ENCODE data around the gene KRTAP22-2. TPM values are rescaled to one million over a fixed set of nuclear protein-coding genes. Genes with fewer than 3 reads are reported as not detected.

KRTAP22-2 gene
- total and polyA plus RNA-seq, 2 of the 8 experiments (the other 6 are each of a cell fraction or from before 2014, with no cell fraction given): not detected

DNA sequence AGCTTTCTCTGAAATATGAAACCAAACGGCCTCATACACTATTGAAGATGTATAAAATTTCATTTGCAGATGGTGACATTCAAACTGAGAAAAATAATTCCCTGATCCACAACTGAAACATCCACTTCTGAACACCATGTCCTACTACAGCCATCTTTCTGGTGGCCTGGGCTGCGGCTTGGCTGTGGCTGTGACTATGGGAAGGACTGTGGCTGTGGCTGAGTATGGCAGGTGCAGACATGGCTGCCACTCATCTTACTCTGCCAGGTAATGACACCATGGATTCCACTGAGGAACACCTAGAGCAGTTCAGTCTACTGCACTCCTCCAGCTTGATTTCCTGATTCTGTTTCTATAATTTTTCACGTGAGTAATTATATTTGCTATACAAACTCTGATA lies 30.3 kb upstream of the KRTAP22-2 start, which contains the start of gene KRTAP20-4:
Gene KRTAP20-4, plus strand, starts transcription at position 106 of the 400 bp plus-strand sequence.
- Histone ChIP-seq H3K9ac (replicated peaks in 1 of 4; ENCODE audit: extremely low read depth in 1 of 4, low read depth in 3 of 4, low read length in 3 of 4) (no peak within 1 kb of the TSS), H2AFZ (ENCODE audit: low read length) (no peak within 1 kb of the TSS), H3K56ac (replicated peaks; ENCODE audit: insufficient read length, low read depth, low read length) (no peak within 1 kb of the TSS), H2BK120ac (replicated peaks; ENCODE audit: low read depth, low read length) (no peak within 1 kb of the TSS), H3K14ac (ENCODE audit: insufficient read length) (no peak within 1 kb of the TSS), H3K4ac (replicated peaks; ENCODE audit: insufficient read length, low read depth, low read length) (no peak within 1 kb of the TSS), H4K8ac (ENCODE audit: extremely low read depth, insufficient read depth, low read length) (no peak within 1 kb of the TSS), H3K27ac (ENCODE audit: low read depth, low read length) (no peak within 1 kb of the TSS), H2BK20ac (ENCODE audit: low read length) (no peak within 1 kb of the TSS), H3K9me3 (ENCODE audit: insufficient read depth in 2 of 2, low read depth in 1 of 2, low read length in 1 of 2) (peaks cover 7% of the 10 kb centered on the region in 2 experiments), H2BK5ac (ENCODE audit: low read depth, low read length) (no peak within 1 kb of the TSS), H3K27me3 (replicated peaks in 1 of 4; ENCODE audit: control insufficient read depth in 3 of 4, extremely low read depth in 1 of 4, insufficient read depth in 3 of 4, low read length in 3 of 4) (no peaks in the 10 kb centered on the region), H3K4me3 (ENCODE audit: extremely low read depth in 1 of 4, insufficient read depth in 2 of 4, low read depth in 3 of 4, low read length in 4 of 4) (no peak within 1 kb of the TSS), H3K36me3 (ENCODE audit: control insufficient read depth in 2 of 4, insufficient read depth in 4 of 4, low read length in 3 of 4) (no peaks in the 10 kb centered on the region), H4K20me1 (replicated peaks in 1 of 2; ENCODE audit: control insufficient read depth in 1 of 2, insufficient read depth in 2 of 2, low read length in 2 of 2) (no peaks in the 10 kb centered on the region), H3K79me2 (ENCODE audit: control insufficient read depth in 1 of 2, insufficient read depth in 2 of 2, low read length in 2 of 2) (no peaks in the 10 kb centered on the region), H3K18ac (ENCODE audit: extremely low read depth, low read length) (no peak within 1 kb of the TSS), H2BK15ac (ENCODE audit: low read length) (no peak within 1 kb of the TSS), H2AK5ac (ENCODE audit: low read depth, low read length) (no peak within 1 kb of the TSS), H2BK12ac (ENCODE audit: low read depth, low read length) (no peak within 1 kb of the TSS), H3K4me2 (ENCODE audit: insufficient read depth in 1 of 2, low read depth in 2 of 2, low read length in 2 of 2) (no peak within 1 kb of the TSS), H3K79me1 (ENCODE audit: low read depth, low read length) (no peaks in the 10 kb centered on the region), H4K91ac (replicated peaks; ENCODE audit: insufficient read length, low read length) (no peak within 1 kb of the TSS), H3K4me1 (replicated peaks in 1 of 4; ENCODE audit: control insufficient read depth in 3 of 4, insufficient read depth in 4 of 4, low read length in 3 of 4) (no peaks in the 10 kb centered on the region; a peak in 1 of 7 replicates), H3K23me2 (ENCODE audit: low read depth, low read length) (no peaks in the 10 kb centered on the region), H3K23ac (ENCODE audit: insufficient read length) (no peak within 1 kb of the TSS), H4K5ac (ENCODE audit: insufficient read length, low read depth, low read length) (no peak within 1 kb of the TSS)
- ChIA-PET CTCF (ENCODE audit: partially characterized antibody) (no interaction called here), POLR2A (ENCODE audit: partially characterized antibody) (no interaction called here)
- FAIRE-seq: no peak
- 89% methylated on average over 3 of the region's 3 CpGs; no CpG with 5 or more reads in 1 of the 2 experiments for WGBS, 2 experiments (ENCODE audit: extremely low coverage in 1 of 2, insufficient coverage in 1 of 2, insufficient read length in 1 of 2, insufficient replicate concordance in 2 of 2, low coverage in 1 of 2, low lambda C conversion rate in 2 of 2, missing lambda C conversion rate in 1 of 2)
- DNase-seq (ENCODE audit: low read depth in 1 of 2, low spot score in 2 of 2): no peak
- TF ChIP-seq YY1 (IDR thresholded peaks at IDR 0.05; ENCODE audit: low read depth, low read length): no peak
- no peak for TF ChIP-seq ASH2L (IDR thresholded peaks at IDR 0.05; ENCODE audit: low read length)
- TF ChIP-seq SRF (IDR thresholded peaks at IDR 0.05; ENCODE audit: low read depth, low read length): no peak
- no peak for TF ChIP-seq BRCA1 (IDR thresholded peaks at IDR 0.05; ENCODE audit: low read depth, low read length)
- TF ChIP-seq, protein P1, sequence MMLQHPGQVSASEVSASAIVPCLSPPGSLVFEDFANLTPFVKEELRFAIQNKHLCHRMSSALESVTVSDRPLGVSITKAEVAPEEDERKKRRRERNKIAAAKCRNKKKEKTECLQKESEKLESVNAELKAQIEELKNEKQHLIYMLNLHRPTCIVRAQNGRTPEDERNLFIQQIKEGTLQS (IDR thresholded peaks at IDR 0.05; ENCODE audit: insufficient read depth, low read depth, low read length): no peak
- TF ChIP-seq CREB1 (IDR thresholded peaks at IDR 0.05): no peak
- TF ChIP-seq, protein P2, sequence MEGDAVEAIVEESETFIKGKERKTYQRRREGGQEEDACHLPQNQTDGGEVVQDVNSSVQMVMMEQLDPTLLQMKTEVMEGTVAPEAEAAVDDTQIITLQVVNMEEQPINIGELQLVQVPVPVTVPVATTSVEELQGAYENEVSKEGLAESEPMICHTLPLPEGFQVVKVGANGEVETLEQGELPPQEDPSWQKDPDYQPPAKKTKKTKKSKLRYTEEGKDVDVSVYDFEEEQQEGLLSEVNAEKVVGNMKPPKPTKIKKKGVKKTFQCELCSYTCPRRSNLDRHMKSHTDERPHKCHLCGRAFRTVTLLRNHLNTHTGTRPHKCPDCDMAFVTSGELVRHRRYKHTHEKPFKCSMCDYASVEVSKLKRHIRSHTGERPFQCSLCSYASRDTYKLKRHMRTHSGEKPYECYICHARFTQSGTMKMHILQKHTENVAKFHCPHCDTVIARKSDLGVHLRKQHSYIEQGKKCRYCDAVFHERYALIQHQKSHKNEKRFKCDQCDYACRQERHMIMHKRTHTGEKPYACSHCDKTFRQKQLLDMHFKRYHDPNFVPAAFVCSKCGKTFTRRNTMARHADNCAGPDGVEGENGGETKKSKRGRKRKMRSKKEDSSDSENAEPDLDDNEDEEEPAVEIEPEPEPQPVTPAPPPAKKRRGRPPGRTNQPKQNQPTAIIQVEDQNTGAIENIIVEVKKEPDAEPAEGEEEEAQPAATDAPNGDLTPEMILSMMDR (IDR thresholded peaks at IDR 0.05; ENCODE audit: control extremely low read depth in 1 of 3, insufficient read depth in 1 of 3, low read depth in 1 of 3, low read length in 3 of 3): no peak
- no peak for TF ChIP-seq TEAD4 (IDR thresholded peaks at IDR 0.05; ENCODE audit: low read depth, low read length)
- no peak for TF ChIP-seq SIN3A (conservative IDR thresholded peaks at IDR 0.05 in 1 of 2, IDR thresholded peaks at IDR 0.05 in 1 of 2; ENCODE audit: low read depth in 1 of 2, low read length in 2 of 2)
